Activated gamma-delta T cell (primary cell): Measurements from ENCODE around the gene ASPDH.

ENCODE experiments used
- DNase-seq: peaks from one replicate; lab custom pipeline; 2025; lab: John Stamatoyannopoulos, UW

The ASPDH gene

DNA sequence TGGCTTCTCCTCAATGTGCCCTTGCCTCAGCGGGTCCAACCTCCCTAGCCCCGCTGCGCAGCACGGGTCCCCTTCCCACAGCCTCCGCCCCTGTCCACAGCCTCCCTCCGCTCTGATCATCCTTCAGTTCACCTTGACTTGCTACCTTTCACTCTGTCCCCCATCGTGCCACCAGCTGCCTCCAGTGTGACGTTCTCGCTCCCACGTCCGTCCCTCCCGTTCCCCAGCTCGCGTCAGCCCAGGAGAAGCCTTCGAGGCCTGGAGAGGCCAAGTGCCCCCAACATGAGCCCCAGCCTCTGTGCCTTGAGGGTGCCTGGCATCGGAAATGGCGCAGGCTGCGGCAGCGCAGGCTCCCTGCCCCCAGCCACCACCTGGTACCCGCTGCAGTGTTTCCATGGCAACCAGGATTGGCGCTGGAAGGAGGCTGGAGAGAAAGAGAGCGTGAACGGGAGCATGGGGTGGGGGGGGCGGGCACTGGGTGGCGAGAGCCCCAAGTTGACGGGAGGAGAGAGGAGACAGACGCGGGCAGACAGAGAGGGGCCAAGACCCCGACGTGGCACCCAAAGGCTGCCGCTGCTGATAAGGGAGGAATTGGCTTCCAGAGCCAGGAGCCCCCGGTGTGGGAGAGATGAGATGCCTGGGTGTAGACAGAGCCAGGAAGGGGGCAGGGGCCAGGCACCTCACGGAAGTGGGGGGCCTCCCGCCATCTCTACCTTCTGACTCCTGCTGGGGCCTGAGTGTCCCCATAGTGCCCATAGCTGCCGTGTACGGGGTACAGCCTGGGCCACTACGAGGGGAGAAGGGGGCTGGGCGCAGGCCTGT lies 844 bp upstream of the ASPDH start:
- no peak for DNase-seq

DNA sequence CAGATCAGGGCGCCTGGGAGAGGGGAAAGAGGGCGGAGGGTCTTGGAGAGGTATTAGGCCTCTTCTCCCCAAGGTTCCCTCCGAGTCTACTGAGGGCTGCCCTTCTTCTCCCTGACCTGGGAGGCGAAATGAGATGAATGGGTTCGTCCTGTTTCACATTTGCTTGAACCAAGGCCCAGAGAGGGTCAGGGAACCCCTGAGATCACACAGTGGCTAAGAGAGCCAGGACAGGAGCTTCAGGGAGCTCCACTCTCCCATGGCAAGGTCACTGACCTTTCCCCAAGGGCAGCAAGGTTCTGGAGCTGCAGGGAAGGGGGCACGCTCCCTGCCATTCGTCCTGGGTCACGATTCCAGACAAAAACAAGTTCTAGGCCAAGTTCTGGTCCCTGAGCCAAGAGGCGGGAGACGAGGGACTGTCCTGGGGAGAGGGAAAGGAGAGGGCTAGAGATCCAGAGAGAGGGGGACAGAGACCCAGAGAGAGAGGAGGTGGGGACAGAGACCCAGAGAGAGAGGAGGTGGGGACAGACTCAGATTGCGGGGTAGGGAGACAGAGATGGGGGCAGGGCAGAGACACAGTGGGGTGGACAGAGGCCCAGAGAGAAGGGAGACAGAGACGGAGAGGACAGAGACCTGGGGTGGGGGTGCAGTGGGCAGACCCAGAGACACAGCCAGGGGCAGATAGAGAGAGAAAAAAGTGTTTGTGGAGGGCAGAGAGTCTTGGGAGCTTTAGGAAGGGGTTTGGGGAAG lies 541 bp downstream of the ASPDH start:
- DNase-seq: no peak

DNA sequence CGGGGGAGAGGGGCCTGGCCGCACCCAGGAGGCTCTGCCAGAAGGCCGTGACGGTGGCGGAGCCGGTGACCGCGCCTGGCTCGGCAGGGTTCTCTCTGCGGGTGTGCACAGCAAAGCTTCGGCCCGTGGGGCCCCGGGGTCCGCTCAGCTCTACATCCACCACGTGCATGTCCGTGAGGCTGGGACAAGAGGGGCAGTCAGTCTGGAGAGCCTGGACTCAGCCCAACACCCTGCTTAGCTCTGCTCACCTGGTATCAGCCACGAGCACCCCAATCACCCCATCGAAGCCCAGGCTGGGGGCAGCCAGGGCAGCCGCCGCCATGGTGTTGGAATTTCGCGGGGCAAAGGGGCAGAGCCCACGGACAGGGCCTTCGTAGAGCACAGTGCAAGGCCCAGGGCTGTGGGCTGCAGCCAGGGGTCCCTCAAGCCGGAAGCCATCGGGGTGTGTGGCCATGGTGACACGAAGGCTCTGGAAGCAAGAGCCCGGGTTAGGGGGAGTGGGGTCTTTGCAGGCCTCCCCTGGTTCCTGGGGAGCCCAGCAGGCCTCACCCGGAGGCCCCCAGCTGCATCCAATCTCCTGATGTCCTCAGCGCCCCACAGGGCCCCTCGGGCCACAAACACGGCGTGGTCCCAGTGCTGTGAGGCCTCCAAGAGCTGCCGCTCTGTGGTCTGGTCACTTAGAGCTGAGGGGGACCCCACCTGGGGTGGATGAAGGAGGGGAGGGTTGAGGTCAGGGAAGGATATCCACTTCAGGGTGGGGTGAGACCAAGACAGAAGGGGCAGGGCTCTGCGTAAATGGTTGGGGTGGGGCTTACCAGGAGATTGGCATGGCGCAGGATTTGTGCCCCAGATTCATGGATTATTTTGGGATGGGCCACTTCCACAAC lies 1.4 kb downstream of the ASPDH start:
- DNase-seq: no peak

DNA sequence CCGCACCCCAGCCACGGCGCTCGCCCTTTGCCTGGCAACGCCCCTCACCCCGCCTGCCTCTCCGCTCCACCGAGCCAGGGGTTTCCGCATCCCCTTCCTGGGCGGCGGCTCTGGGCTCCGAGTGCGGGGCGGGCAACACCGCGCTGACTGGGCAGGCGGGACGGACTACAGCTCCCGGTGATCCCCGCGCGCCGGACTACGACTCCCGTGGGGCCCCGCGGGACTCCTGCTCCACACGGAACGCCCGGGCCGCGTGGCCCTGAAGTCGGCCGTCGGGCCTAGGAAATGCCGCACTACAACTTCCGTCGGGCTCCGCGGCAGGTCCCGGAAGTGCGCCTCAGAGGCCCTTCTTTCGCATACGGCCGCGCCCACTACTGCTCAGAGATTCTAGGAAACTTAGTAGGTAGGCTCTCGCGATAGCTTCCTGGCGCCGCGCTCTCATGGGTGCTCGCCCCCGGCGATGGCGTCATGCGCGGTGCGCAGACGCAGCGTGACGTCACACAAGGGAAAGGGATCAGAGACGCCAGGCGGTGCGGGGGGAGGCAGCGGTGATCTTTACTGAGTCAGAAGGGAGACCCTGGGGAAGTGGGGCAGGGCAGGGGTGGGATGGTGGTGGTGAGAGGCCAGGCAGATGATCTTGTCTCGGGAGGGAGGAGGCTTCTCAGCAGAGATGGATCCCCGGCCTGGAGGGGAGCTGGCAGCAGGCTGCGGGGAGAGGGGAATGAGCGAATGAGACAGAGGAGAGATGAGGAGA lies 2.5 kb downstream of the ASPDH start, which contains the start of gene JOSD2:
Gene JOSD2, minus strand, starts transcription at position 123 of the 754 bp plus-strand sequence. CDS start 760 bp downstream, outside the sequence.
- DNase-seq: peak; percentile 97

GRCh38 chr19:50510700-50511068 lies 3.0 kb downstream of the ASPDH start:
- no peak for DNase-seq

- no peak for DNase-seq
Observed at GRCh38 chr19:50510121-50510670, 3.5 kb downstream of the ASPDH start.

GRCh38 chr19:50509366-50509765 lies 4.3 kb downstream of the ASPDH start:
- DNase-seq: no peak

GRCh38 chr19:50508843-50509190 lies 4.9 kb downstream of the ASPDH start:
- DNase-seq: no peak

DNA sequence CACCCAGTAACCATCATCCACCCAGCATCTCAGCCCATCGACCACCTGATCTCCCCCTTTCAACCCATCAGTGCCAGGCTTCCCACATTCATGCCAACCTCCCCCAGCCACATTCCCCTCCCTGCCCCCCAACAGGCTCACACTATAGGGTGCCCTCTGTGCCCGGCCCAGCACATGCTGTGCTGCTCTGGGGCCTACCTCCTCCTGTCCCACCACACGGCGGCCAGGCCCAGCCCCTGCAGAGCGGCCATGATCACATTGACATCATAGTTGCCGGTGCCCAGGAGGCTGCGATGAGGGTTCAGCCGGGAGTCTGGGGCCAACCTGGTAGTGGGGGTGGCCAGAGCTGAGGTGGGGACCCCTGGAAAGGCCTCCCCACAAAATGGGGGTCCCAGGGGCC lies 6.3 kb downstream of the ASPDH start:
- no peak for DNase-seq

- no peak for DNase-seq
Observed at GRCh38 chr19:50506700-50507099, 7.0 kb downstream of the ASPDH start.

- DNase-seq: no peak
Observed at GRCh38 chr19:50505856-50506611, 7.7 kb downstream of the ASPDH start.

- DNase-seq: no peak
Observed at GRCh38 chr19:50501568-50502475, 11.9 kb downstream of the ASPDH start.

GRCh38 chr19:50501186-50501567 lies 12.5 kb downstream of the ASPDH start:
- DNase-seq: no peak

DNA sequence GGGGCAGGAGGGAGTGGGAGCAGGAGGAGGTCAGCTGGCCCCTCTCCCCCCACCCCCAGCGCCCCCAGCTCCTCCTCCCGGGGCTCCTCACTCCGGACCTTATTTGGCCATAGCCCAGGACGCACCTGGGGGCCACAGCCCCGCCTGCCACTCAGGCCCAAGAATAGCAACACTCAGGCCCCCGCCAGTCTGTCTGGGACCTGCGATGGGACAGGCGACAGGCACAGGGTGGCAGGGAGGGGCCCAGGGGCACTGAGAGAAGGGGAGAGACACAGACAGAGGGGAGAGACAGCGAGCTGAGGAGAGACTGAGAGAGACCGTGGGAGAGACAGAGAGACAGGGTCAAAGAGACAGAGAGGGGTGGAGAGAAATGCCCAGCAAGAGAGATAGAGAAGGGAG lies 13.0 kb downstream of the ASPDH start:
- DNase-seq: no peak

DNA sequence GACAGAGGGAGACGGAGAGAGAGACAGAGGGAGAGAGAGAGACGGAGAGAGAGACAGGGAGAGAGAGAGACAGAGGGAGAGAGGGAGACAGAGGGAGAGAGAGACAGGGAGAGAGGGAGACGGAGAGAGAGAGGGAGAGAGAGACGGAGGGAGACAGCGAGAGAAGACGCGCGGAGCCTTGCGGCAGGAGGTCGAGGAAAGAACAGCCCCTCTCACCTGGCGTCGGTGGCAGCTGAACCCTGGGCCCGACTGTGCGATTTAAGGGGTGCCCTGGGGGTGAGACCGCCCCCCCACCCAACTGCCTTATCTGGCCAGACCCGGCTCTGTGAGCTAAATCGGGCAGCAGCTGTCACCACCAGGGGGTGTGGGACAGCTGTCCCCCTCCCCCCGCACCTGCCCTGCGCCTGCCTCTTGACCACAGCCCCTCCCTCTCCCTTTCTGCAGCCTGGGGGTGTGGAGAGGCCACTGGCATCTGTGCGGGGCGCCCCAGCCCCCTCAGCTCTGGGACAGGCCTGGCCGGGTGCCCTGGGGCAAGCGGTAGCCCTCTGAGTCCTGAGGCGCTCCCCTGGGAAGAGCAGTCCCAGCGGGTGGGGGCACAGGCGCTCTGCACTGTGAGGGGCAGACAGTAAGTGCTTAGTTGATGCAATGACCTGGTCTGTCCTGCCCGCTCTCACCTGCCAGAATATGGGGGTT lies 13.5 kb downstream of the ASPDH start:
- no peak for DNase-seq

DNA sequence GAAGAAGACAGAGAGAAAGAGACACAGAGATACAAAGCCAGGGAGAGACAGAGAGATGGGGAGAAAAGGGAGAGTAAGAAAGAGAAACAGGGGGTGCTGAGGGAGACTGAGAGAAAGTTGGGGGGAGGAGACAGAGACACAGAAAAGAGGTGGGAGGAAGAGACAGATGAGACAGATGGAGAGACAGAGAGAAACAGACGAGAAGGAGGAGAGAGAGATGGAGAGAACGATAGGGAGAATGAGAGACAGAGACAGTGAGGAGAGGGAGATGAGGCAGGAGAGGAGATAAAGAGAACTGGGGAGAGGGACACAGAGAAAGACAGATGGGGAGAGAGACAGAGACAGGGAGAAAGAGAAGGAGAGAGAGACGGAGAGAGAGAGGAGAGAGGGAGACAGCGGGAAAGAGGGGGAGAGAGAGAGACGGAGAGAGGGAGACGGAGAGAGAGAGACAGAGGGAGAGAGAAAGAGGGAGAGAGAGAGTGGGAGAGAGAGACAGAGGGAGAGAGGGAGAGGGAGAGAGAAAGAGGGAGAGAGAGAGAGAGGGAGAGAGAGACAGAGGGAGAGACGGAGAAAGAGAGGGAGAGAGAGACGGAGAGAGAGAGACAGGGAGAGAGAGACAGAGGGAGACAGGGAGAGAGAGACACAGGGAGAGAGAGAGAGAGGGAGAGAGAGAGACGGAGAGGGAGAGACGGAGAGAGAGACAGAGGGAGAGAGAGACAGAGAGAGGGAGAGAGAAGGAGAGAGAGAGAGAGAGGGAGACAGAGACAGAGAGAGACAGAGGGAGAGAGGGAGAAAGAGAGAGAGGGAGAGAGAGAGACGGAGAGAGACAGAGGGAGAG lies 15.3 kb downstream of the ASPDH start:
- DNase-seq: no peak

DNA sequence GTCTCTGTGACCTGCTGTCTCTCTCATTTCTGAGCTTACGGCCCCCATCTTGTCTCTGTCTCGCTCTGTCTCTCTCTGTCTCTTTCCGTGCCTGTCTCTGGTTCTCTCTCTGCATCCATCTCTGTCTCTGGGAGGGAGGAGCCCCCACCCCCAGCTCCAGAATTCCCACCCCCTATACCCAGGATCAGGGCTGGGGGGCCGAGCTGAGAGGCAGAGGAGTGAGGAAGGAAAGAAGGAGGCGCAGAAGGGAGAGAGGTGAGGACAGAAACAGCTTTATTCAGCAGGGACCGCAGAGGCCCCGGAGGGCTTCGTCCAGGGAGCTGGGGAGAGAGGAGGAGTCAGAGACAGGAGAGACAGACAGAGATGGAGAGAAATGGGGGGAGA lies 16.7 kb downstream of the ASPDH start:
- no peak for DNase-seq
